H9 (cell line): ENCODE results near the gene AMZ2. TPM values are rescaled to one million over a fixed set of nuclear protein-coding genes. Genes with fewer than 3 reads are reported as not detected.
"Not testable (repeated sequence)": the region's sequence is repeated elsewhere in the genome, so short reads cannot be mapped to it uniquely, and the experiment has no call there.

Experiments used
- DNase-seq: peaks from one replicate; pipeline ENCODE4 v3.0.0-alpha.2; 2017
- H2AFZ ChIP-seq: one replicate; pipeline ENCODE4 v1.6.1; 2013; ENCODE audit warnings: mild to moderate bottlenecking, low read length, control low read depth, moderate library complexity
- H2AK5ac ChIP-seq: 2 replicates; pipeline ENCODE4 v1.6.1; 2013; ENCODE audit warnings: low read length, control low read depth, mixed read lengths; ENCODE audit not compliant: insufficient read length
- H2BK120ac ChIP-seq: one replicate; pipeline ENCODE4 v1.6.1; 2013; ENCODE audit warnings: low read depth, mild to moderate bottlenecking, low read length, control low read depth, inconsistent platforms; ENCODE audit not compliant: poor library complexity, severe bottlenecking
- H2BK12ac ChIP-seq: 2 replicates; pipeline ENCODE4 v1.6.1; 2013; ENCODE audit warnings: low read length, control low read depth, mixed read lengths, low read depth; ENCODE audit not compliant: insufficient read length
- H2BK15ac ChIP-seq: 2 replicates; pipeline ENCODE4 v1.6.1; 2013; ENCODE audit warnings: low read depth, low read length, control low read depth
- H2BK20ac ChIP-seq: one replicate; pipeline ENCODE4 v1.6.1; 2013; ENCODE audit warnings: low read depth, mild to moderate bottlenecking, low read length, control low read depth, inconsistent platforms; ENCODE audit not compliant: poor library complexity, severe bottlenecking
- H2BK5ac ChIP-seq: 2 replicates; pipeline ENCODE4 v1.6.1; 2013; ENCODE audit warnings: low read length, control low read depth, mixed read lengths; ENCODE audit not compliant: insufficient read length
- H3K14ac ChIP-seq: 2 replicates; pipeline ENCODE4 v1.6.1; 2013; ENCODE audit warnings: low read length, control low read depth; ENCODE audit not compliant: insufficient read depth
- H3K18ac ChIP-seq: 2 replicates; pipeline ENCODE4 v1.6.1; 2013; ENCODE audit warnings: low read depth, mild to moderate bottlenecking, mixed read lengths, low read length, control low read depth; ENCODE audit not compliant: insufficient read length
- H3K23ac ChIP-seq: 2 replicates; pipeline ENCODE4 v1.6.1; 2013; ENCODE audit warnings: low read length, control low read depth, mixed read lengths, low read depth; ENCODE audit not compliant: insufficient read length
- H3K23me2 ChIP-seq: 2 replicates; pipeline ENCODE4 v1.6.1; 2013; ENCODE audit warnings: low read depth, mild to moderate bottlenecking, mixed read lengths, low read length, control low read depth; ENCODE audit not compliant: insufficient read length, poor library complexity, severe bottlenecking
- H3K27ac ChIP-seq: 2 replicates; pipeline ENCODE4 v1.5.1; 2013; ENCODE audit warnings: low read length, control low read depth, mixed read lengths, low read depth; ENCODE audit not compliant: insufficient read length
- H3K27me3 ChIP-seq: 2 replicates; pipeline ENCODE4 v1.6.1; 2013; ENCODE audit warnings: low read length, control low read depth, inconsistent platforms; ENCODE audit not compliant: insufficient read depth
- H3K4ac ChIP-seq: 2 replicates; pipeline ENCODE4 v1.6.1; 2013; ENCODE audit warnings: low read depth, mild to moderate bottlenecking, control low read depth, inconsistent platforms, low read length, moderate library complexity
- H3K4me1 ChIP-seq: 2 replicates; pipeline ENCODE4 v1.6.1; 2013; ENCODE audit warnings: low read length, control low read depth, inconsistent platforms; ENCODE audit not compliant: insufficient read depth
- H3K4me2 ChIP-seq: 2 replicates; pipeline ENCODE4 v1.6.1; 2013; ENCODE audit warnings: low read length, control low read depth, mixed read lengths; ENCODE audit not compliant: insufficient read length, insufficient read depth
- H3K56ac ChIP-seq: 2 replicates; pipeline ENCODE4 v1.6.1; 2013; ENCODE audit warnings: low read depth, mild to moderate bottlenecking, mixed read lengths, low read length, control low read depth; ENCODE audit not compliant: insufficient read length
- H3K79me1 ChIP-seq: 2 replicates; pipeline ENCODE4 v1.6.1; 2013; ENCODE audit warnings: low read depth, mild to moderate bottlenecking, moderate library complexity, low read length, control low read depth, inconsistent platforms; ENCODE audit not compliant: insufficient read depth, poor library complexity, severe bottlenecking
- H3K79me2 ChIP-seq: 2 replicates; pipeline ENCODE4 v1.6.1; 2013; ENCODE audit warnings: low read length, control low read depth, inconsistent platforms; ENCODE audit not compliant: insufficient read depth
- H3K9ac ChIP-seq: 2 replicates; pipeline ENCODE4 v1.6.1; 2013; ENCODE audit warnings: low read length, control low read depth, mixed read lengths; ENCODE audit not compliant: insufficient read length; ENCODE audit errors: extremely low read depth
- H3K9me3 ChIP-seq: one replicate; pipeline ENCODE4 v1.6.1; 2013; ENCODE audit warnings: low read depth, low read length, inconsistent platforms; ENCODE audit not compliant: control insufficient read depth
- H3T11ph ChIP-seq: one replicate; pipeline ENCODE4 v1.6.1; 2013; ENCODE audit warnings: mild to moderate bottlenecking, low read length, control low read depth, inconsistent platforms
- H4K20me1 ChIP-seq: one replicate; pipeline ENCODE4 v1.6.1; 2013; ENCODE audit not compliant: control insufficient read depth, insufficient read length, insufficient read depth
- H4K5ac ChIP-seq: 2 replicates; pipeline ENCODE4 v1.6.1; 2013; ENCODE audit warnings: low read depth, mild to moderate bottlenecking, mixed read lengths, low read length, control low read depth; ENCODE audit not compliant: insufficient read length
- H4K8ac ChIP-seq: replicated peaks from 2 replicates; pipeline ENCODE4 v1.6.1; 2013; ENCODE audit warnings: low read length, control low read depth, mixed read lengths, low read depth; ENCODE audit not compliant: insufficient read length
- H4K91ac ChIP-seq: 2 replicates; pipeline ENCODE4 v1.6.1; 2013; ENCODE audit warnings: low read depth, mild to moderate bottlenecking, moderate library complexity, mixed read lengths, low read length, control low read depth; ENCODE audit not compliant: insufficient read length
- H3K27ac Mint-ChIP-seq, 3 experiments: 2 replicates in 2 of 3; 3 replicates in 1 of 3; pipeline ENCODE4 v1.8.0; 2020 to 2021; ENCODE audit warnings: mixed read lengths in 3 of 3, mild to moderate bottlenecking in 1 of 3, moderate library complexity in 1 of 3
- H3K27me3 Mint-ChIP-seq: 2 replicates; pipeline ENCODE4 v1.8.0; 2021; ENCODE audit warnings: low read depth, mild to moderate bottlenecking, moderate library complexity, mixed read lengths
- H3K36me3 Mint-ChIP-seq, 3 experiments: 2 replicates in 2 of 3; 3 replicates in 1 of 3; pipeline ENCODE4 v1.8.0; 2020 to 2021; ENCODE audit warnings: low read depth in 3 of 3, mixed read lengths in 3 of 3; ENCODE audit not compliant: insufficient read depth in 1 of 3
- H3K4me1 Mint-ChIP-seq, 2 experiments: 2 replicates each; pipeline ENCODE4 v1.8.0; 2020; ENCODE audit warnings: mixed read lengths in 2 of 2
- H3K4me3 Mint-ChIP-seq, 2 experiments: 2 replicates in 1 of 2; 3 replicates in 1 of 2; pipeline ENCODE4 v1.8.0; 2020 to 2021; ENCODE audit warnings: mild to moderate bottlenecking in 2 of 2, mixed read lengths in 2 of 2, moderate library complexity in 1 of 2
- H3K9me3 Mint-ChIP-seq, 2 experiments: 2 replicates in 1 of 2; 3 replicates in 1 of 2; pipeline ENCODE4 v1.8.0; 2020; ENCODE audit warnings: mild to moderate bottlenecking in 2 of 2, mixed read lengths in 2 of 2, moderate library complexity in 1 of 2
- CTCF ChIP-seq: fragments of 200-600 bp; sonication (generic); conservative IDR thresholded peaks from 3 replicates; pipeline ENCODE4 v1.8.0; 2021; ENCODE audit warnings: antibody characterized with exemption, mild to moderate bottlenecking
- WGBS: extraction: QIAGEN DNeasy Blood & Tissue Kit; methylation state at CpG from one replicate; pipeline ENCODE4 v1.1.7; 2013; ENCODE audit warnings: missing lambda C conversion rate, low lambda C conversion rate, mixed read lengths; ENCODE audit not compliant: insufficient read length; ENCODE audit errors: extremely low coverage; 5-methylcytosine and 5-hydroxymethylcytosine counted together
- total RNA-seq: library from RNA; stranded (reverse); gene quantifications from 2 replicates; pipeline ENCODE4 v1.2.1, GENCODE V29; 2021

AMZ2 gene
- total RNA-seq, 1 experiment from 2014 or later, result 82.6 TPM

- H4K20me1 ChIP-seq, H3K27ac Mint-ChIP-seq, H2AFZ ChIP-seq, H3K9ac ChIP-seq, H2AK5ac ChIP-seq, H3K9me3 Mint-ChIP-seq, H3K4me1 ChIP-seq, H2BK20ac ChIP-seq, H2BK120ac ChIP-seq, H3K27me3 ChIP-seq, H3K14ac ChIP-seq, H3K18ac ChIP-seq, H3T11ph ChIP-seq, H3K9me3 ChIP-seq, DNase-seq, H2BK15ac ChIP-seq, H3K4me3 Mint-ChIP-seq, H3K23ac ChIP-seq, H3K4ac ChIP-seq, H3K36me3 Mint-ChIP-seq, H4K8ac ChIP-seq, H4K5ac ChIP-seq, H3K56ac ChIP-seq, H3K79me2 ChIP-seq, H4K91ac ChIP-seq, H3K23me2 ChIP-seq, H2BK12ac ChIP-seq, H3K79me1 ChIP-seq, H2BK5ac ChIP-seq, H3K4me2 ChIP-seq, H3K27ac ChIP-seq, H3K27me3 Mint-ChIP-seq: not testable (repeated sequence)
- peaks cover 6 to 13% of the 10 kb centered on the region in 2 experiments for H3K4me1 Mint-ChIP-seq
- WGBS, result no CpG with 5 or more reads among the region's 9 CpGs
- TF ChIP-seq CTCF, result peak; percentile 72
Measured at GRCh38 chr17:68263101-68263681, 15.3 kb downstream of the AMZ2 start.

GRCh38 chr17:68265833-68266232, 18.0 kb downstream of the AMZ2 start:
- not testable (repeated sequence) for H2AFZ ChIP-seq, H2BK12ac ChIP-seq, H3K4me3 Mint-ChIP-seq, H3K27ac Mint-ChIP-seq, DNase-seq, H3K9me3 ChIP-seq, H3K36me3 Mint-ChIP-seq, H4K5ac ChIP-seq, H2BK120ac ChIP-seq, H3K27me3 Mint-ChIP-seq, H3K9me3 Mint-ChIP-seq, H3K4me2 ChIP-seq, H4K20me1 ChIP-seq, H3K27me3 ChIP-seq, H3K56ac ChIP-seq, H2BK15ac ChIP-seq, H4K91ac ChIP-seq, H2AK5ac ChIP-seq, H3T11ph ChIP-seq, H3K18ac ChIP-seq, H3K9ac ChIP-seq, H3K27ac ChIP-seq, H3K79me2 ChIP-seq, H3K23me2 ChIP-seq, H2BK5ac ChIP-seq, H3K79me1 ChIP-seq, H2BK20ac ChIP-seq, H3K4me1 Mint-ChIP-seq, H3K4me1 ChIP-seq, H3K23ac ChIP-seq, H3K14ac ChIP-seq, H3K4ac ChIP-seq, H4K8ac ChIP-seq
- no CpG with 5 or more reads among the region's 2 CpGs for WGBS
